GM06990 (cell line): Measurements from ENCODE around the gene MYADML2.
"Not testable (repeated sequence)": the region's sequence is repeated elsewhere in the genome, so short reads cannot be mapped to it uniquely, and the experiment has no call there.

Source experiments
- DNase-seq: peaks from one replicate; pipeline ENCODE4 v3.0.0-alpha.2; 2011; ENCODE audit not compliant: insufficient read length; ENCODE audit errors: extremely low read depth
- H3K27me3 ChIP-seq: replicated peaks from 2 replicates; pipeline ENCODE4 v1.6.0; 2011; ENCODE audit warnings: low read length; ENCODE audit not compliant: control insufficient read depth, insufficient read depth
- H3K36me3 ChIP-seq: 2 replicates; pipeline ENCODE4 v1.5.1; 2011; ENCODE audit warnings: low read length; ENCODE audit not compliant: control insufficient read depth, insufficient read depth
- H3K4me3 ChIP-seq: replicated peaks from 2 replicates; pipeline ENCODE4 v1.5.1; 2011; ENCODE audit warnings: low read depth, mild to moderate bottlenecking, control low read depth, low read length
- TF ChIP-seq, protein P1 (sequence below): IDR thresholded peaks from 2 replicates; pipeline ENCODE4 v1.5.1; 2011; ENCODE audit warnings: low read length, control low read depth, mild to moderate bottlenecking, inconsistent platforms; ENCODE audit not compliant: insufficient read depth, poor library complexity, severe bottlenecking

MYADML2 gene

DNA sequence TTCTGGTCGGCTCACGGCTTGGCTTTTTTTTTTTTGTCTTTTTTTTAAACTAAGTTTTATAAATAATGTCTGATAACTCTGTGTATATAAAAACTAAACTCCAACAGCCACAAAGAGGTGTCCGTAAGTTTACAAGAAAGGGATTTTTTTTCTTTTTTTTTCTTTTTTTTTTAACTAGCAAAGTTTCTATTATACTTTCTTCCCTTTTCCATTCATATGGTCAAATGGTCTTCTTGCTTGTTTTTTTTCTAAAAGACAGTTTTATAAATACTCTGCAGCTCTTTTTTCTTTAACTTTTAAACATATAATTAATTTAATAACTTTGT is 25.5 kb downstream of the MYADML2 start:
- H3K27me3 ChIP-seq: no peaks in the 10 kb centered on the region
- H3K36me3 ChIP-seq: peaks cover 8% of the 10 kb centered on the region
- DNase-seq: no peak
- TF ChIP-seq, protein P1, sequence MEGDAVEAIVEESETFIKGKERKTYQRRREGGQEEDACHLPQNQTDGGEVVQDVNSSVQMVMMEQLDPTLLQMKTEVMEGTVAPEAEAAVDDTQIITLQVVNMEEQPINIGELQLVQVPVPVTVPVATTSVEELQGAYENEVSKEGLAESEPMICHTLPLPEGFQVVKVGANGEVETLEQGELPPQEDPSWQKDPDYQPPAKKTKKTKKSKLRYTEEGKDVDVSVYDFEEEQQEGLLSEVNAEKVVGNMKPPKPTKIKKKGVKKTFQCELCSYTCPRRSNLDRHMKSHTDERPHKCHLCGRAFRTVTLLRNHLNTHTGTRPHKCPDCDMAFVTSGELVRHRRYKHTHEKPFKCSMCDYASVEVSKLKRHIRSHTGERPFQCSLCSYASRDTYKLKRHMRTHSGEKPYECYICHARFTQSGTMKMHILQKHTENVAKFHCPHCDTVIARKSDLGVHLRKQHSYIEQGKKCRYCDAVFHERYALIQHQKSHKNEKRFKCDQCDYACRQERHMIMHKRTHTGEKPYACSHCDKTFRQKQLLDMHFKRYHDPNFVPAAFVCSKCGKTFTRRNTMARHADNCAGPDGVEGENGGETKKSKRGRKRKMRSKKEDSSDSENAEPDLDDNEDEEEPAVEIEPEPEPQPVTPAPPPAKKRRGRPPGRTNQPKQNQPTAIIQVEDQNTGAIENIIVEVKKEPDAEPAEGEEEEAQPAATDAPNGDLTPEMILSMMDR: no peak
- no peak overlapping the region for H3K4me3 ChIP-seq

DNA sequence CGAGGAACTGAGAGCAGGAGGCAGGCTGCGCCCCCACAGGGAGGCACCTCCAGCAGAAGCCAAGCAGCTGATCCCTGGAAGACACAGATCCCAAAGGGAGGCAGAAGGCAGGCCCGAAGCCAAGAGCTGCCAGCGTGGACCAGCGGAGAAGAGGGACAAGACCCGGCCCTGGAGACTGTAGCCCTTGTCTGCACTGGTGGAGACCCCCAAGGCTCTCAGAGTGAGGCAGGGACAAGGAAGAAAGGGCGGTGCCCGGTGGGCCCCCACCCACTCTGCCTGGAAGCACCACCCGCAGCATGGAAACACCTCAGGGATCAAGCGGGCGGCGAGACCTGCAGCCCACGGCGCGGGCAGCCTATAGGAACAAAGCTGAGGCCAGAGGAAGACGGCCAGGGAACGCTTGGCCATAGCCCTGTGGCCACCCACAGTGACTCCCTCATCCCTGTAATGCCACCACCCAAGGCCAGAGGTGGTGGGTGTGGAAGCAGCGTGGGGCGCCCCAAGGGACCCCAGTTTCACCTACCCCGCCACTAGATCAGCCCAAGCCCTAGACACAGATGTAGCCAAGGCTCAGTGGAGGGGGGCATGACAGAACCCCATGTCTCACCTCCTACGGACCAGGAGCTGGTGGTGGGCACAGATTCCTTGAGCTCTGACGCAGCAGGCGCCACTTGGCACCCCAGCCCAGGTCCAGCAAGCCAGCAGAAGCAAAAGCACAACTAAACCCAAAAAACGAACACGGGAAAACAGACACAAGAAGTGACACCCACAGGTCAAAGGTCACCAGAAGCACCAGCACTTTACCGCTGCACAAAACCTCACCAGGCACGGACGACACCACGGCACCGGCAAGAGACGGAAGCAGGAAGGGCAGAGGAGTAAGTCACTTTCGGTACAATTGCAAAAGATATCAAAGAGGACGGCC is 26.2 kb downstream of the MYADML2 start:
- DNase-seq: no peak
- TF ChIP-seq, protein P1: no peak
- no peak overlapping the region for H3K4me3 ChIP-seq
- peaks cover 8% of the 10 kb centered on the region for H3K36me3 ChIP-seq
- no peaks in the 10 kb centered on the region for H3K27me3 ChIP-seq

DNA sequence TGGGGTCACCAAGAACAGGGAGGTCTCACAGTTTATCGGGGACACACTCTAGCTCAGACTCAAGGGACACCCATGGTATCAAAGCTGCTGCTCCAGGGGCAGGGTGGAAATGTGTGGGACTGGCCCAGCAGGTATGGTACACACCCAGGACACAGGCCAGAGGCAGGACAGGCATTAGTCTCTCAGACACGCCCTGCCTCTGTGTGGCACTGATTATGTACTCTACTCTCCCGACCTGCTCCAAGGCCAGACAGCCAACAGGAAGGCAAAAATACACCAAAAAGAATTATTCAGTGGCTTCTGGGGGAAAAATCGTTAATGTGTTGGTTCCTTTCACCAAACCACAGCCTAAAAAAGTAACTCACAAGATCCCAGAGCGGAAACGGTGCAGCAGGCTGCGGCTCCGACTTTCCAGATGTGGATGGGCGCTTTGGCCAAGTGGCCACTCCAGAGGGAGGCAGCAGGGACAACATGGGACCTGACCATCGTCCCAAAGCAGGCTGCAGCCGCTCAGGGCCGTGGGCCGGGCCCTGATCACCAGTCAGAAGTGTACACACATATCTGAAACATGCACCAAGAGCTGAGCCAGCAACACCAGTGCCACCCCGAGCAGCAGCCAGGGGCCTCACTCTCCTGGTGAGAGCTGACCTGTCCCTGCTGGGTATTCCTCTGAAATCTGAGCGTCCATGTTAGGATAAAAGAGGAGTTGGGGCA is 28.0 kb downstream of the MYADML2 start:
- Histone ChIP-seq H3K36me3 (peaks cover 22% of the 10 kb centered on the region), H3K4me3 (no peak overlapping the region), H3K27me3 (no peaks in the 10 kb centered on the region)
- DNase-seq: no peak
- TF ChIP-seq, protein P1: no peak

DNA sequence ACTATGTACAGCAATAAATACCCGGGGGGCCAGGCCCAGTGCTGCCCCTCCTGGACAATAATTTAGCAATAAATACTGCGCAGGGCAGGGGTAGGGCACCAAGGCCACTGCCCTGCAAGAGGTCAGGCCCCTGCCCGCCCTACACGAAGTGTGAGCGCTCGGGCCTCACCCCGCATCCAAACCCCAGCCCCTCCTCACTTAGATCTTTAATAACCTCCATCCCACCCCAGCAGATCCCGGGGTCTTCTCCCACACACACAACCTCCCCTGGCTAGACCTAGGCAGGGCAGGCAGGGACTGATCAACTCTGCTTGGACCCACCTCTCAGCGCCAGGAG is 28.7 kb downstream of the MYADML2 start:
- not testable (repeated sequence) for H3K4me3 ChIP-seq
- peaks cover 28% of the 10 kb centered on the region for H3K36me3 ChIP-seq

DNA sequence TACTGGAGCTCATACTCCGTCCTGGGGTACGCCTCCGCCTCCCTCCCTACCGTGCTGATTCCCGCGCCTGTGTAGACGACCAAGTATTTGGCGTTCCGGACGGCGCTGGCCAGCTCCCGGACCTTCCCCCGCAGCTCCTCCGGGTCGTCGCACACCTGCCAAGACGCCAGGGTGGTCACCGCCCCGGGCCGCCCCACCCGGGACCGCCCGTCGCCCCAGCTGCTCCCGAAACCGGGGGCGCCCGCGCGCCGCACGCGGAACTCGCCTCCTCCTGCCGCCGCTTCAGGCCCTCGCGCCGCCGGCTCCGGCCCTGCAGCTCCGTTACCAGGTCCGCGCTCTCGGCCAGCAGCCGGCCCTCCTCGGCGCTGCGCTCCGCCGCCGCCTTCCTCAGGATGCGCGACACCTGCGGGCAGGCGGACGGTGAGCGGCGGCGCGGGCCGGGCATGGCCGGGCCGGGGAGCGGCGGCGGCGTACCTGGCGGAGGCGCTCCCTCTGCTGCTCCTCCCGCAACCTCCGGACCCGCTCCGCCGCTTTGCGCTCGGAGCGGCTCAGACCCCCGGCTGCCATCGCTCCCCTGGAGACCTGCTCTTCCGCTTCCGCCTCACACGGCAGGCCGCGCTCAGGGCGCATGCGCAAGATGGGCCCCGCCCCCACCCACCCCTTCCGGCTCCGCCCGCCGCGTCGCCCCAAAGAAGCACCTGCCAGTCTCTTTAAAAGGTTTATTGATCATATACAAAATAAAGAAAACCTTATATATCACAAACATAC is 29.3 kb downstream of the MYADML2 start, which contains the start of gene SIRT7:
Gene SIRT7 (minus strand): TSS at position 612 of the 768 bp plus-strand sequence. CDS start 45 bp downstream, at position 567.
- Histone ChIP-seq H3K27me3 (no peaks in the 10 kb centered on the region), H3K36me3 (peaks cover 30% of the 10 kb centered on the region), H3K4me3 (peak within 1 kb of the TSS; percentile 86)
- TF ChIP-seq, protein P1: no peak
- DNase-seq: peak; percentile 91

More for the DNA sequence above, 28.7 kb downstream of the MYADML2 start:
- H3K27me3 ChIP-seq, DNase-seq: not testable (repeated sequence)
